Fibroblast of lung (primary cell): ENCODE results near the gene CFAP73. TPM values are rescaled to one million over a fixed set of nuclear protein-coding genes. Genes with fewer than 3 reads are reported as not detected.

Source experiments
- DNase-seq, 2 donors: peaks; one replicate each; pipeline versions ENCODE4 v3.0.0 to v3.0.0-alpha.2; 2010; ENCODE audit warnings: low read depth in 2 of 2
- H2AFZ ChIP-seq: 2 replicates; pipeline ENCODE4 v1.5.1; 2012; ENCODE audit warnings: low read length, control low read depth, inconsistent platforms
- H3K27ac ChIP-seq: 2 replicates; pipeline ENCODE4 v1.5.1; 2011; ENCODE audit warnings: low read length, control low read depth; ENCODE audit not compliant: insufficient read depth
- H3K27me3 ChIP-seq: 2 replicates; pipeline ENCODE4 v1.5.1; 2011; ENCODE audit warnings: mild to moderate bottlenecking, low read length; ENCODE audit not compliant: control insufficient read depth, insufficient read depth
- H3K36me3 ChIP-seq: 2 replicates; pipeline ENCODE4 v1.5.1; 2011; ENCODE audit warnings: low read length; ENCODE audit not compliant: control insufficient read depth, insufficient read depth
- H3K4me1 ChIP-seq: 2 replicates; pipeline ENCODE4 v1.5.1; 2011; ENCODE audit warnings: low read length; ENCODE audit not compliant: control insufficient read depth, insufficient read depth; ENCODE audit errors: extremely low read depth
- H3K4me2 ChIP-seq: 2 replicates; pipeline ENCODE4 v1.5.1; 2011; ENCODE audit warnings: low read length, control low read depth; ENCODE audit not compliant: insufficient read depth; ENCODE audit errors: extremely low read depth
- H3K4me3 ChIP-seq, 4 experiments: fragments of 200-600 bp in 1 of 4; sonication (generic) in 1 of 4; replicated peaks in 1 of 4; 2 replicates each; pipeline ENCODE4 v1.5.1; 2011 to 2016; ENCODE audit warnings: low read length in 4 of 4, low read depth in 3 of 4, mild to moderate bottlenecking in 3 of 4, control low read depth in 2 of 4, inconsistent platforms in 1 of 4, mixed read lengths in 1 of 4; ENCODE audit not compliant: insufficient read depth in 1 of 4; ENCODE audit errors: control extremely low read depth in 1 of 4
- H3K79me2 ChIP-seq: 2 replicates; pipeline ENCODE4 v1.5.1; 2012; ENCODE audit warnings: mild to moderate bottlenecking, low read length, inconsistent platforms; ENCODE audit not compliant: control insufficient read depth, insufficient read depth
- H3K9ac ChIP-seq: 2 replicates; pipeline ENCODE4 v1.5.1; 2011; ENCODE audit warnings: mild to moderate bottlenecking, low read length, control low read depth; ENCODE audit not compliant: insufficient read depth
- H3K9me3 ChIP-seq: 2 replicates; pipeline ENCODE4 v1.5.1; 2012; ENCODE audit warnings: low read depth, low read length; ENCODE audit not compliant: control insufficient read depth, insufficient read depth
- H4K20me1 ChIP-seq: 2 replicates; pipeline ENCODE4 v1.5.1; 2011; ENCODE audit warnings: low read length; ENCODE audit not compliant: control insufficient read depth, insufficient read depth; ENCODE audit errors: extremely low read depth
- CTCF ChIP-seq, 2 donors: IDR thresholded peaks in 1 of 2; conservative IDR thresholded peaks in 1 of 2; 1 replicate in 1 of 2; 2 replicates in 1 of 2; pipeline ENCODE4 v1.5.1; 2011 to 2012; ENCODE audit warnings: low read length in 2 of 2, control low read depth in 1 of 2, inconsistent platforms in 1 of 2, low read depth in 1 of 2, mild to moderate bottlenecking in 1 of 2
- EZH2 ChIP-seq: IDR thresholded peaks from 2 replicates; pipeline ENCODE4 v1.5.1; 2012; ENCODE audit warnings: low read length, control low read depth, mild to moderate bottlenecking; ENCODE audit errors: missing control alignments
- polyA plus RNA-seq, 2 donors: library from polyadenylated mRNA; depleted of rRNA in 1 of 2; stranded (reverse) in 1 of 2; unstranded in 1 of 2; fragments of >200 nt; gene quantifications; 2 replicates each; pipeline ENCODE4 v1.2.1, GENCODE V29; 2011 to 2012; ENCODE audit warnings: missing spikeins in 1 of 2
- total RNA-seq: library from RNA; depleted of rRNA; stranded (reverse); fragments of >200 nt; gene quantifications from 2 replicates; pipeline ENCODE4 v1.2.1, GENCODE V29; 2014

CFAP73 gene
- total and polyA plus RNA-seq, 2 donors (not counting 1 experiment from before 2014, with no cell fraction given): not detected

GRCh38 chr12:113142886-113143332 lies 6.6 kb upstream of the CFAP73 start:
- Histone ChIP-seq H3K27me3 (no peaks in the 10 kb centered on the region), H2AFZ (no peak overlapping the region), H3K4me3 (no peak overlapping the region), H3K9me3 (no peaks in the 10 kb centered on the region), H3K9ac (no peak overlapping the region), H3K36me3 (no peaks in the 10 kb centered on the region), H3K79me2 (no peaks in the 10 kb centered on the region), H4K20me1 (no peaks in the 10 kb centered on the region), H3K4me1 (no peaks in the 10 kb centered on the region), H3K27ac (no peak overlapping the region), H3K4me2 (no peak overlapping the region)
- TF ChIP-seq EZH2: no peak
- TF ChIP-seq CTCF (conservative IDR thresholded peaks at IDR 0.05 in 1 of 2, IDR thresholded peaks at IDR 0.05 in 1 of 2; ENCODE audit: low read depth in 1 of 2, low read length in 2 of 2): no peak
- DNase-seq: no peak

DNA sequence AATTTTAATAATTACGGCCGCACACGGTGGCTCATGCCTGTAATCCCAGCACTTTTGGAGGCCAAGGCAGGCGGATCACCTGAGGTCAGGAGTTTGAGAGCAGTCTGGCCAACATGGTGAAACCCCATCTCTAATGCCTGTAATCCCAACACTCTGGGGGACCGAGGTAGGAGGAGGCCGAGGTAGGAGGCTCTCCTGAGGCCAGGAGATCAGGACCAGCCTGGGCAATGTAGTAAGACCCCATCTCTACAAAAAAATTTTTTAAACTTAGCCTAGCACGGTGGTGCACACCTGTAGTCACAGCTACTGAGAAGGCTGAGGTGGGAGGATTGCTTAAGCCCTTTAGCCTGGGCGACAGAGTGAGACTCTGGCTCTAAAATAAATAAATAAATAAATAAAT lies 5.6 kb upstream of the CFAP73 start:
- H3K9me3 ChIP-seq: no peaks in the 10 kb centered on the region
- no peak overlapping the region for H3K4me3 ChIP-seq
- no peaks in the 10 kb centered on the region for H3K79me2 ChIP-seq
- no peak overlapping the region for H3K27ac ChIP-seq
- H3K27me3 ChIP-seq: no peaks in the 10 kb centered on the region
- H3K9ac ChIP-seq: no peak overlapping the region
- no peak for DNase-seq
- H2AFZ ChIP-seq: no peak overlapping the region
- H3K4me1 ChIP-seq: no peaks in the 10 kb centered on the region
- TF ChIP-seq CTCF (conservative IDR thresholded peaks at IDR 0.05 in 1 of 2, IDR thresholded peaks at IDR 0.05 in 1 of 2; ENCODE audit: low read depth in 1 of 2, low read length in 2 of 2): no peak
- H3K4me2 ChIP-seq: no peak overlapping the region
- no peaks in the 10 kb centered on the region for H3K36me3 ChIP-seq
- no peaks in the 10 kb centered on the region for H4K20me1 ChIP-seq

GRCh38 chr12:113144806-113145205 lies 4.7 kb upstream of the CFAP73 start:
- no peaks in the 10 kb centered on the region for H4K20me1 ChIP-seq
- no peak overlapping the region for H2AFZ ChIP-seq
- DNase-seq: no peak
- H3K9ac ChIP-seq: no peak overlapping the region
- H3K4me1 ChIP-seq: peaks cover 3% of the 10 kb centered on the region
- no peaks in the 10 kb centered on the region for H3K9me3 ChIP-seq
- no peaks in the 10 kb centered on the region for H3K79me2 ChIP-seq
- no peaks in the 10 kb centered on the region for H3K27me3 ChIP-seq
- H3K4me3 ChIP-seq: no peak overlapping the region
- no peaks in the 10 kb centered on the region for H3K36me3 ChIP-seq
- no peak for TF ChIP-seq CTCF (conservative IDR thresholded peaks at IDR 0.05 in 1 of 2, IDR thresholded peaks at IDR 0.05 in 1 of 2; ENCODE audit: low read depth in 1 of 2, low read length in 2 of 2)
- TF ChIP-seq EZH2: no peak
- no peak overlapping the region for H3K4me2 ChIP-seq
- no peak overlapping the region for H3K27ac ChIP-seq
